Thyroid gland (tissue), 4 donors: ENCODE measurements around the gene CHRNA7. TPM values are rescaled to one million over a fixed set of nuclear protein-coding genes. Genes with fewer than 3 reads are reported as not detected.

ENCODE experiments used
- DNase-seq, 2 donors: peaks; one replicate each; pipeline ENCODE4 v3.0.0-alpha.2; 2019
- H3K27ac ChIP-seq, 3 donors: fragments of 200-600 bp; sonication (generic); 1 replicate in 2 of 3; 2 replicates in 1 of 3; pipeline ENCODE4 v1.5.1; 2016 to 2019; ENCODE audit warnings: mild to moderate bottlenecking in 1 of 3, moderate library complexity in 1 of 3
- H3K27me3 ChIP-seq: fragments of 200-600 bp; sonication (generic); one replicate; pipeline ENCODE4 v1.5.1; 2019
- H3K36me3 ChIP-seq, 2 donors: fragments of 200-600 bp; sonication (generic); one replicate each; pipeline ENCODE4 v1.5.1; 2016 to 2019
- H3K4me1 ChIP-seq, 2 donors: fragments of 200-600 bp; sonication (generic); one replicate each; pipeline ENCODE4 v1.5.1; 2017 to 2019
- H3K4me3 ChIP-seq, 3 donors: fragments of 200-600 bp; sonication (generic); replicated peaks in 1 of 3; 1 replicate in 2 of 3; 2 replicates in 1 of 3; pipeline ENCODE4 v1.5.1; 2016; ENCODE audit warnings: mild to moderate bottlenecking in 1 of 3
- H3K9me3 ChIP-seq: fragments of 200-600 bp; sonication (generic); one replicate; pipeline ENCODE4 v1.5.1; 2017
- POLR2A ChIP-seq, 2 donors: fragments of 450-650 bp; IDR thresholded peaks; one replicate each; pipeline ENCODE4 v1.6.1; 2017; ENCODE audit warnings: antibody characterized with exemption in 2 of 2, mild to moderate bottlenecking in 2 of 2, moderate library complexity in 1 of 2
- WGBS, 2 donors: methylation state at CpG; one replicate each; pipeline ENCODE4 v1.1.5; 2017; 5-methylcytosine and 5-hydroxymethylcytosine counted together
- intact Hi-C: fragments of 100-400 bp; cut with DNase I; formaldehyde crosslinking; loops from one replicate; pipeline ENCODE4 v1.15.1; 2023
- total RNA-seq, 4 donors: library from RNA; depleted of rRNA; stranded (reverse); fragments of >200 nt; gene quantifications; one replicate each; pipeline ENCODE4 v1.2.3, GENCODE V29; 2016
- TF ChIP-seq, protein P1 (sequence below), 6 experiments: fragments of 200-600 bp in 3 of 6; fragments of 450-650 bp in 3 of 6; sonication (generic) in 3 of 6; IDR thresholded peaks; one replicate each; pipeline ENCODE4 v1.5.1; 2016 to 2019; ENCODE audit warnings: antibody characterized with exemption in 6 of 6, mild to moderate bottlenecking in 2 of 6, inconsistent platforms in 1 of 6, moderate library complexity in 1 of 6

The CHRNA7 gene
- total RNA-seq, 4 donors from 2014 or later, result 10.2 to 12.6 (median 12.0) TPM

DNA sequence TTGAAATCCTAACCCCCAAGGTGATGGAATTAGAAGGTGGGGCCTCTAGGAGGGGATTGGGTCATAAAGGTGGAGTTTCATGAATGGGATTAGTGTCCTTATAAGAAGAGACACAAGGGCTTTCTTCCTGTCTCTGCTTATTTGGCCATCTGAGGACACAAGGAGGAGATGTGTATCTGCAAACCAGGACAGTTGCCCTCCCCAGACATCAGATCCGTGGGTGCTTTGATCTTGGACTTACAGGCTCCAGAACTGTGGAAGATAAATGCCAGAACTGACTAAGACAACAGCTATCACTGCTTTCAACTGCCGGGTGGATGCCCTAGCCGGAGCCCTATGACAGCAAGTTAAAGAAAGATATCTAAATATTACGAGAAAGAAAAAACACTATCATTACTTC, 94.4 kb downstream of the CHRNA7 start:
- H3K9me3 ChIP-seq, result no peaks in the 10 kb centered on the region
- no peaks in the 10 kb centered on the region for H3K27me3 ChIP-seq
- intact Hi-C loops, result no loop called here
- no peak overlapping the region for H3K4me3 ChIP-seq
- no peak for DNase-seq
- H3K27ac ChIP-seq, result no peak overlapping the region
- H3K4me1 ChIP-seq, result no peaks in the 10 kb centered on the region
- no peaks in the 10 kb centered on the region for H3K36me3 ChIP-seq
- TF ChIP-seq, protein P1, sequence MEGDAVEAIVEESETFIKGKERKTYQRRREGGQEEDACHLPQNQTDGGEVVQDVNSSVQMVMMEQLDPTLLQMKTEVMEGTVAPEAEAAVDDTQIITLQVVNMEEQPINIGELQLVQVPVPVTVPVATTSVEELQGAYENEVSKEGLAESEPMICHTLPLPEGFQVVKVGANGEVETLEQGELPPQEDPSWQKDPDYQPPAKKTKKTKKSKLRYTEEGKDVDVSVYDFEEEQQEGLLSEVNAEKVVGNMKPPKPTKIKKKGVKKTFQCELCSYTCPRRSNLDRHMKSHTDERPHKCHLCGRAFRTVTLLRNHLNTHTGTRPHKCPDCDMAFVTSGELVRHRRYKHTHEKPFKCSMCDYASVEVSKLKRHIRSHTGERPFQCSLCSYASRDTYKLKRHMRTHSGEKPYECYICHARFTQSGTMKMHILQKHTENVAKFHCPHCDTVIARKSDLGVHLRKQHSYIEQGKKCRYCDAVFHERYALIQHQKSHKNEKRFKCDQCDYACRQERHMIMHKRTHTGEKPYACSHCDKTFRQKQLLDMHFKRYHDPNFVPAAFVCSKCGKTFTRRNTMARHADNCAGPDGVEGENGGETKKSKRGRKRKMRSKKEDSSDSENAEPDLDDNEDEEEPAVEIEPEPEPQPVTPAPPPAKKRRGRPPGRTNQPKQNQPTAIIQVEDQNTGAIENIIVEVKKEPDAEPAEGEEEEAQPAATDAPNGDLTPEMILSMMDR (IDR thresholded peaks at IDR 0.05), result no peak
- TF ChIP-seq POLR2A (IDR thresholded peaks at IDR 0.05), result no peak
- 74 to 82% methylated on average over 4 of the region's 4 CpGs for WGBS, 2 donors

DNA sequence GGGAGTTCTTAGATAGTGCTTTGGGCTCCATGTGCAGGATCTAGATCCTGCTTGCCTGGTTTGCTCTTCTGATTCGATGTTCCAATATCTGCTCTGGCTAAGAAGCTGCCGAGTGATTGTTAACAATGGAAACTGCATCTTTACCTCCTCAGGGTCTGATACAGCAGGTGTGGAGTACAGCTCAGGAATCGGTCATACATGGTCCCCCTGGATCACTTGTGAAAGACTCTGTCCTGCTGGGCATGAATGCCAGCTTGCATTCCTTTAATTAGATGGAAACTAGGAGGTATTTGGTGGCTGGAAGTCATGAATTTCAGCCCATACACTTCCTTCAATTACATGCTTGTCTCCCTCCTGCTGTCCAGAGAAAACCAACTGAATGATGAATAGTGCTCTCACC, 95.3 kb downstream of the CHRNA7 start:
- Histone ChIP-seq H3K36me3 (no peaks in the 10 kb centered on the region), H3K27me3 (no peaks in the 10 kb centered on the region), H3K4me3 (no peak overlapping the region), H3K4me1 (no peaks in the 10 kb centered on the region), H3K9me3 (no peaks in the 10 kb centered on the region), H3K27ac (no peak overlapping the region)
- intact Hi-C loops, result no loop called here
- no peak for DNase-seq
- 68 to 70% methylated on average over 3 of the region's 3 CpGs for WGBS, 2 donors
- TF ChIP-seq, protein P1 (IDR thresholded peaks at IDR 0.05), result no peak
- TF ChIP-seq POLR2A (IDR thresholded peaks at IDR 0.05), result no peak

DNA sequence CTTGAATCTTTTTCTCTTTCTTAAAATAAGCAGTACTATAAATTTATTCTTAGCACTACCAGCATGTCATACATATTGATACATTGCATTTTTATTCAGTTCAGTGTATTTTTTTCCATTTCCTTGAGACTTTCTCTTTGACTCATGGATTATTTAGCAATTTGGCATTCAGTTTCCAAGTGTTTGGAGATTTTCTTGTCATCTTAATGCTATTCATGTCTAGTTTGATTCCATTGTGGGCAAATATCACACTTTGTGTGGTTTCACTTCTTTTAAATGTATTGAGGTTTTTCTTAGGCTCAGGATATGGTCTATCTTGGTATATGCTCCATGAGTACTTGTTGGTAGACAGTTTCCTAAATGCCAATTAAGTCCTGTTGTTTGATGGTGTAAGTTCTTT, 99.5 kb downstream of the CHRNA7 start:
- Histone ChIP-seq H3K27me3 (no peaks in the 10 kb centered on the region), H3K4me3 (no peak overlapping the region), H3K4me1 (no peaks in the 10 kb centered on the region), H3K27ac (no peak overlapping the region), H3K36me3 (no peaks in the 10 kb centered on the region), H3K9me3 (no peaks in the 10 kb centered on the region)
- TF ChIP-seq POLR2A (IDR thresholded peaks at IDR 0.05), result no peak
- TF ChIP-seq, protein P1 (IDR thresholded peaks at IDR 0.05), result no peak
- intact Hi-C loops, result no loop called here
- DNase-seq, result no peak

DNA sequence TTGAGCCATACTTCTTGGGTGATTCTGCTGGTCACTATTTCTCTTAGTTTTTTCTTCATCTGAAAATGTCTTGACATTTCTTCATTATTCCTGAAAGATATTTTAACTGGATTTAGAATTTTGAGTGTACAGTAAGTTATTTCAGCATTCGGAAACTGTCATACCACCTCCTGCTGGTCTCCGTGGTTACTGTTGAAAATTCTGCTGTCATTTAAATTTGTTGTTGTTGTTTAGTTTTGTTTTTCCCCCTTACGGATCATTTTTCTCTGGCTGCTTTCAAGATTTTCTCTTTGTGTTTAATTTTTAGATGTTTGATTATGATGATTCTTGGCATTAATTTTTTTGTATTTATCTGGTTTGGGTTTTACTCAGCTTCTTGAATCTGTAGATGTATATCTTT, 100.5 kb downstream of the CHRNA7 start:
- H3K27ac ChIP-seq, result no peak overlapping the region
- intact Hi-C loops, result no loop called here
- TF ChIP-seq, protein P1 (IDR thresholded peaks at IDR 0.05), result no peak
- TF ChIP-seq POLR2A (IDR thresholded peaks at IDR 0.05), result no peak
- H3K36me3 ChIP-seq, result no peaks in the 10 kb centered on the region
- no peaks in the 10 kb centered on the region for H3K27me3 ChIP-seq
- H3K4me1 ChIP-seq, result no peaks in the 10 kb centered on the region
- no peak for DNase-seq
- no peak overlapping the region for H3K4me3 ChIP-seq
- no peaks in the 10 kb centered on the region for H3K9me3 ChIP-seq
- WGBS, 2 donors, result 94 to 96% methylated on average over 3 of the region's 3 CpGs

DNA sequence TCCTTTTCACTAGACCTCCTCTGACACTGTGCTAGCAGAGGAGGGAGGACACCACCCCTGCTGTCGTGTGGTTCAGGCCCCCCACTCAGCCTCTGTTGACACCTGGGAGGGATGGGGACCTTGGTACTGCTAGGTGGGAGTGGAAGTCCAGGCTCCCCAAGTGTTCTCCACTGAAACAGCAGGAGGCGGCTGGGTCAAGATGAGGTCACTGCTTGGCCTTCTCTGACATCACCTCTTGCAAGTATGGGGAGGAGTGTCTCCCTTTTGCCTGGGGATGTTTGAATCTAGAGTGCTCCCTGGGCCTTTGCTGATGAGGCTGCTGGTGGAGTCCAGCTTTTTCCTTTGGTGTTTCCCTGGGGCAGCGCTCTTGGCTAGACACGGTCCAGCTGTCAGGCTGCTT, 101.5 kb downstream of the CHRNA7 start:
- no peak for DNase-seq
- no peaks in the 10 kb centered on the region for H3K4me1 ChIP-seq
- no peaks in the 10 kb centered on the region for H3K27me3 ChIP-seq
- no peak for TF ChIP-seq POLR2A (IDR thresholded peaks at IDR 0.05)
- TF ChIP-seq, protein P1 (IDR thresholded peaks at IDR 0.05), result no peak
- no peaks in the 10 kb centered on the region for H3K9me3 ChIP-seq
- H3K36me3 ChIP-seq, result no peaks in the 10 kb centered on the region
- intact Hi-C loops, result no loop called here
- no peak overlapping the region for H3K27ac ChIP-seq
- 93 to 95% methylated on average over 4 of the region's 4 CpGs for WGBS, 2 donors
- no peak overlapping the region for H3K4me3 ChIP-seq
